Fibroblast of the aortic adventitia (primary cell): Measurements from ENCODE around the gene ZNF24. TPM values are rescaled to one million over a fixed set of nuclear protein-coding genes. Genes with fewer than 3 reads are reported as not detected.

ENCODE experiments used
- DNase-seq: peaks from one replicate; pipeline ENCODE4 v3.0.0-alpha.2; 2010; ENCODE audit warnings: low read depth
- H3K4me3 ChIP-seq: 2 replicates; pipeline ENCODE4 v1.5.1; 2011; ENCODE audit warnings: low read depth, mild to moderate bottlenecking, control low read depth, low read length, moderate library complexity
- CTCF ChIP-seq: IDR thresholded peaks from 2 replicates; pipeline ENCODE4 v1.5.1; 2011; ENCODE audit warnings: mild to moderate bottlenecking, low read length, control low read depth, inconsistent platforms; ENCODE audit not compliant: insufficient read depth
- total RNA-seq: library from RNA; depleted of rRNA; stranded (reverse); fragments of >200 nt; gene quantifications from 2 replicates; pipeline ENCODE4 v1.2.3, GENCODE V29; 2012; ENCODE audit warnings: low replicate concordance

The ZNF24 gene
- total RNA-seq, 1 donor, result 29.4 TPM

- no peak for TF ChIP-seq CTCF
- no peak for DNase-seq
- peak overlapping the region; percentile 74 for H3K4me3 ChIP-seq
These were observed 32.1 kb upstream of the ZNF24 start for GRCh38 chr18:35376393-35376741.

DNA sequence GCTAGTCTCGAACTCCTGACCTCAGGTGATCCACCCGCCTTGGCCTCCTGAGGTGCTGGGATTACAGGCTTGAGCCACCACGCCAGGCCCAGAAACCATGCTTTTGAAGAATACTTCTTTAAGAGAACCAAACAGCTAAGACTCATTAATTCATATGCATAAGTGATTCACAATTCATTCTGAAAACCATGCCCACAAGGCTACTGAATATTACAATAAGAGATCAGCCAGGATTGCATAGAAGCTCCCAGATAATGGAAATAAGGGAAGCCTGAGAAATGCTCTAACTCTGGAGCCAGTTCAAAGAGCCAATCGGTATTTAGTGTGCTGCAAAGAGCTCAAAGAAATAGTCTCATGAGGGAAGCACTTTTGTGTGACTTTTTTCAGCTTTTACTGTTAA, 30.5 kb upstream of the ZNF24 start:
- no peak overlapping the region for H3K4me3 ChIP-seq
- DNase-seq, result no peak
- TF ChIP-seq CTCF, result no peak

- TF ChIP-seq CTCF, result no peak
- no peak overlapping the region for H3K4me3 ChIP-seq
- DNase-seq, result peak; percentile 52
These were observed 27.4 kb upstream of the ZNF24 start for GRCh38 chr18:35371412-35372195.

GRCh38 chr18:35369126-35369525, 24.9 kb upstream of the ZNF24 start:
- no peak overlapping the region for H3K4me3 ChIP-seq
- no peak for DNase-seq
- no peak for TF ChIP-seq CTCF

- H3K4me3 ChIP-seq, result no peak overlapping the region
- no peak for TF ChIP-seq CTCF
- DNase-seq, result no peak
These were observed 24.4 kb upstream of the ZNF24 start for GRCh38 chr18:35368595-35368994.

DNA sequence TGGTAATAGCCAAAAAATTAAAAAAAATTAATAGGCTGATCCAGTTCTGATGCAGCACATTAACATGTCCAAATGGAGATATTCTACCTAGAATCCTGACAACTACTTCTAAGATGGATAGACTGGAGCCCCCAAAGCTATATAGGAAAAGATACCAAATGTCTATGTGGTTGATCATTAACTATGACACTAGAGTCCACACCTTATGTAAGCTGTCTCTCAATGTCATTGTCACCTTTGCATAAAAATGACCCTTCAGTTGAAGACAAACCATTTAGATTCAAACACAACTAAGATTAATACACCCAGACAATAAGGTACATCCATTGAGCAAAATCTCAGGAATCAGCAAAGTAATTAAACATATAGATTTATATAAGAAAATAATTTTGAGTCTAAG, 18.3 kb upstream of the ZNF24 start:
- no peak for DNase-seq
- TF ChIP-seq CTCF, result no peak
- no peak overlapping the region for H3K4me3 ChIP-seq
